Ectodermal cell (in vitro differentiated cells): ENCODE results near the gene SLC29A3.

Experiments
- H3K27ac ChIP-seq: 2 replicates; pipeline ENCODE4 v1.7.0; 2013; ENCODE audit warnings: mild to moderate bottlenecking, low read depth, low read length; ENCODE audit not compliant: insufficient read depth, poor library complexity, severe bottlenecking
- H3K27me3 ChIP-seq: 2 replicates; pipeline ENCODE4 v1.7.0; 2013; ENCODE audit warnings: mild to moderate bottlenecking, low read length; ENCODE audit not compliant: insufficient read depth, control insufficient read depth, poor library complexity, severe bottlenecking
- H3K36me3 ChIP-seq: one replicate; pipeline ENCODE4 v1.7.0; 2013; ENCODE audit warnings: low read length; ENCODE audit not compliant: control insufficient read depth, insufficient read depth
- H3K4me1 ChIP-seq: one replicate; pipeline ENCODE4 v1.7.0; 2013; ENCODE audit warnings: low read length; ENCODE audit not compliant: control insufficient read depth, insufficient read depth
- H3K4me3 ChIP-seq: 2 replicates; pipeline ENCODE4 v1.7.0; 2013; ENCODE audit warnings: low read depth, low read length, control low read depth; ENCODE audit not compliant: insufficient read depth
- H3K9me3 ChIP-seq: 2 replicates; pipeline ENCODE4 v1.7.0; 2013; ENCODE audit warnings: mild to moderate bottlenecking, low read length, moderate library complexity; ENCODE audit not compliant: control insufficient read depth
- WGBS, 2 experiments: methylation state at CpG; one replicate each; pipeline ENCODE4 v1.1.7; 2013; ENCODE audit warnings: missing lambda C conversion rate in 2 of 2; 5-methylcytosine and 5-hydroxymethylcytosine counted together

The SLC29A3 gene

GRCh38 chr10:71367271-71367670 is 48.2 kb downstream of the SLC29A3 start:
- H3K27me3 ChIP-seq: no peaks in the 10 kb centered on the region
- 92 to 97% methylated on average over 2 of the region's 2 CpGs for WGBS, 2 experiments
- H3K9me3 ChIP-seq: no peaks in the 10 kb centered on the region

GRCh38 chr10:71368176-71368575 is 49.1 kb downstream of the SLC29A3 start:
- Histone ChIP-seq H3K27me3 (no peaks in the 10 kb centered on the region), H3K27ac (no peak overlapping the region), H3K4me1 (no peaks in the 10 kb centered on the region), H3K4me3 (no peak overlapping the region), H3K36me3 (no peaks in the 10 kb centered on the region), H3K9me3 (no peaks in the 10 kb centered on the region)
- WGBS, 2 experiments: 83 to 98% methylated on average over 1 of the region's 1 CpG

More at GRCh38 chr10:71367271-71367670, 48.2 kb downstream of the SLC29A3 start:
- no peaks in the 10 kb centered on the region for H3K36me3 ChIP-seq
- no peaks in the 10 kb centered on the region for H3K4me1 ChIP-seq
- H3K27ac ChIP-seq: no peak overlapping the region
- no peak overlapping the region for H3K4me3 ChIP-seq

GRCh38 chr10:71368643-71369042 is 49.6 kb downstream of the SLC29A3 start:
- Histone ChIP-seq H3K9me3 (no peaks in the 10 kb centered on the region), H3K36me3 (no peaks in the 10 kb centered on the region), H3K4me3 (no peak overlapping the region), H3K4me1 (no peaks in the 10 kb centered on the region), H3K27me3 (no peaks in the 10 kb centered on the region), H3K27ac (no peak overlapping the region)
- WGBS, 2 experiments: 81 to 83% methylated on average over 1 to 2 of the region's 2 CpGs

GRCh38 chr10:71369602-71370001 is 50.5 kb downstream of the SLC29A3 start:
- Histone ChIP-seq H3K27ac (no peak overlapping the region), H3K36me3 (no peaks in the 10 kb centered on the region), H3K27me3 (no peaks in the 10 kb centered on the region), H3K4me1 (no peaks in the 10 kb centered on the region), H3K4me3 (no peak overlapping the region), H3K9me3 (no peaks in the 10 kb centered on the region)
- 88 to 90% methylated on average over 1 of the region's 1 CpG for WGBS, 2 experiments

GRCh38 chr10:71370031-71370430 is 51.0 kb downstream of the SLC29A3 start:
- Histone ChIP-seq H3K27me3 (no peaks in the 10 kb centered on the region), H3K36me3 (no peaks in the 10 kb centered on the region), H3K4me3 (no peak overlapping the region), H3K27ac (no peak overlapping the region), H3K4me1 (no peaks in the 10 kb centered on the region), H3K9me3 (no peaks in the 10 kb centered on the region)
- 94 to 96% methylated on average over 3 of the region's 3 CpGs for WGBS, 2 experiments

GRCh38 chr10:71371750-71372166 is 52.7 kb downstream of the SLC29A3 start:
- no peaks in the 10 kb centered on the region for H3K4me1 ChIP-seq
- no peak overlapping the region for H3K4me3 ChIP-seq
- H3K9me3 ChIP-seq: no peaks in the 10 kb centered on the region
- H3K27me3 ChIP-seq: no peaks in the 10 kb centered on the region
- H3K36me3 ChIP-seq: no peaks in the 10 kb centered on the region
- 91 to 96% methylated on average over 6 of the region's 6 CpGs for WGBS, 2 experiments
- no peak overlapping the region for H3K27ac ChIP-seq

- Histone ChIP-seq H3K27me3 (no peaks in the 10 kb centered on the region), H3K4me1 (no peaks in the 10 kb centered on the region), H3K9me3 (no peaks in the 10 kb centered on the region), H3K4me3 (no peak overlapping the region), H3K36me3 (no peaks in the 10 kb centered on the region), H3K27ac (no peak overlapping the region)
- WGBS, 2 experiments: 85 to 88% methylated on average over 10 of the region's 10 CpGs
Measured at GRCh38 chr10:71372882-71373495, 53.9 kb downstream of the SLC29A3 start.

GRCh38 chr10:71374481-71375233 is 55.6 kb downstream of the SLC29A3 start:
- H3K9me3 ChIP-seq: no peaks in the 10 kb centered on the region
- H3K36me3 ChIP-seq: no peaks in the 10 kb centered on the region
- no peaks in the 10 kb centered on the region for H3K27me3 ChIP-seq
- no peak overlapping the region for H3K27ac ChIP-seq
- H3K4me3 ChIP-seq: no peak overlapping the region
- 90% methylated on average over 11 of the region's 11 CpGs for WGBS, 2 experiments
- H3K4me1 ChIP-seq: no peaks in the 10 kb centered on the region

GRCh38 chr10:71375952-71376351 is 56.9 kb downstream of the SLC29A3 start:
- Histone ChIP-seq H3K27me3 (no peaks in the 10 kb centered on the region), H3K36me3 (no peaks in the 10 kb centered on the region), H3K4me1 (no peaks in the 10 kb centered on the region), H3K27ac (no peak overlapping the region), H3K9me3 (no peaks in the 10 kb centered on the region), H3K4me3 (no peak overlapping the region)
- WGBS, 2 experiments: 83 to 85% methylated on average over 3 of the region's 3 CpGs

GRCh38 chr10:71378336-71379117 is 59.5 kb downstream of the SLC29A3 start:
- no peaks in the 10 kb centered on the region for H3K27me3 ChIP-seq
- no peaks in the 10 kb centered on the region for H3K9me3 ChIP-seq
- 83 to 88% methylated on average over 6 of the region's 6 CpGs for WGBS, 2 experiments
- no peaks in the 10 kb centered on the region for H3K36me3 ChIP-seq
- no peaks in the 10 kb centered on the region for H3K4me1 ChIP-seq
- no peak overlapping the region for H3K4me3 ChIP-seq
- no peak overlapping the region for H3K27ac ChIP-seq
